ENCODE data around the gene PALB2.

PALB2 gene

GRCh38 chr16:23567602-23568001, 73.5 kb downstream of the PALB2 start:
- TF ChIP-seq CTCF (IDR thresholded peaks at IDR 0.05; ENCODE audit: low read depth, low read length) = no peak
- H3K4me3 ChIP-seq (ENCODE audit: low read depth, low read length) = no peak overlapping the region

- TF ChIP-seq CTCF (IDR thresholded peaks at IDR 0.05; ENCODE audit: low read depth, low read length) = no peak
- no peak overlapping the region for H3K4me3 ChIP-seq (ENCODE audit: low read depth, low read length)
Measured at GRCh38 chr16:23566724-23567123, 74.4 kb downstream of the PALB2 start.

- no peak overlapping the region for H3K4me3 ChIP-seq (ENCODE audit: low read depth, low read length)
- no peak for TF ChIP-seq CTCF (IDR thresholded peaks at IDR 0.05; ENCODE audit: low read depth, low read length)
Measured at GRCh38 chr16:23564575-23565363, 76.3 kb downstream of the PALB2 start.

- no peak overlapping the region for H3K4me3 ChIP-seq (ENCODE audit: low read depth, low read length)
- TF ChIP-seq CTCF (IDR thresholded peaks at IDR 0.05; ENCODE audit: low read depth, low read length) = no peak
Measured at GRCh38 chr16:23563186-23563585, 77.9 kb downstream of the PALB2 start.

- no peak overlapping the region for H3K4me3 ChIP-seq (ENCODE audit: low read depth, low read length)
- no peak for TF ChIP-seq CTCF (IDR thresholded peaks at IDR 0.05; ENCODE audit: low read depth, low read length)
Measured at GRCh38 chr16:23562505-23562904, 78.6 kb downstream of the PALB2 start.

GRCh38 chr16:23561586-23561985, 79.5 kb downstream of the PALB2 start:
- H3K4me3 ChIP-seq (ENCODE audit: low read depth, low read length) = no peak overlapping the region
- no peak for TF ChIP-seq CTCF (IDR thresholded peaks at IDR 0.05; ENCODE audit: low read depth, low read length)

- peak overlapping the region; percentile 94 for H3K4me3 ChIP-seq (ENCODE audit: low read depth, low read length)
- TF ChIP-seq CTCF (IDR thresholded peaks at IDR 0.05; ENCODE audit: low read depth, low read length) = no peak
Measured at GRCh38 chr16:23557779-23558702, 83.1 kb downstream of the PALB2 start.
